Measurements from ENCODE around the gene ITPR2. TPM values are rescaled to one million over a fixed set of nuclear protein-coding genes. Genes with fewer than 3 reads are reported as not detected.

Gene ITPR2
- total RNA-seq, 1 experiment from 2014 or later = 4.0 TPM

DNA sequence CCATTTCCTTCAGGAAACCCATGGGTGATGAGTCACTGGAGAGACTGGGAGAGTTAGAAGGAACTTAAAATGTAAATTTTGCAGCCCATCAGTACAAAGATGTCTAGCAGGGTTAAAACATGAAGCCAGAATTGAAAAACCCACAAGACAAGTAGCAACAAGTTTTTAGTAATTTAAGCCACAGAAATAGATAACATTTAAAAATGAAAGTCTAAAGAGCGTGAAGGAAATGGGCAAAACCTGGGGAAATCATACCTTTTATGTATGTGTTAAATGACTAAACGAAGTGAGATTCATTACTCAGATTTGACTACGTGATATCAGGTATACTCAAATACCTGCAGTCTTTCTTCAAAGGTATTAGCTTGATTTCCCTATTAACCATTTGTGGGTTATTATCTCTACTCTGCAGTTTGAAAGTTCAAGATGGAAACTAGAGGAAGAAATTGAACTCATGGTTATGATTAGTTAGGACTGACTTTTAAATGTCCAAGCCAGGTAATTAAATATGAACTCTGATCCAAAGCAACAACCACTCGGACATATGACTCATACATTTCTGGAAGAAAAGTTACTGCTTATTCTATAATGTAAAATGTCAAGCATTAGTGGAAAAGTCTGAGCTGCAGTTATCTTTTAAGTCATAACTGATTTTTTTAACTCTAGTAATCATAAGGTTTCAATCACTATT, 84.1 kb downstream of the ITPR2 start:
- CTCF ChIA-PET = interaction anchor here (0.8 kb wide), 1 partner anchor 18 kb away, joined by 3 read pairs; no protein-coding TSS in a partner anchor
- ATAC-seq = peak; percentile 83
- Histone ChIP-seq H3K4me3 (ENCODE audit: low read length) (no peak overlapping the region), H3K9me2 (replicated peaks; ENCODE audit: low read length) (no peaks in the 10 kb centered on the region), H3F3A (ENCODE audit: low read length, unreplicated experiment) (no peaks in the 10 kb centered on the region), H3K36me3 (ENCODE audit: low read depth, low read length) (no peaks in the 10 kb centered on the region), H3K27ac (ENCODE audit: low read length) (no peak overlapping the region), H4K20me1 (ENCODE audit: low read length) (no peaks in the 10 kb centered on the region), H3K27me3 (ENCODE audit: low read length) (no peaks in the 10 kb centered on the region), H2AFZ (ENCODE audit: low read length) (no peak overlapping the region), H3K4me2 (ENCODE audit: low read length) (peak overlapping the region; percentile 18), H3K9me3 (ENCODE audit: low read length) (no peaks in the 10 kb centered on the region), H3K9ac (ENCODE audit: low read length) (no peak overlapping the region), H3K4me1 (ENCODE audit: insufficient read depth, low read length) (peaks cover 24% of the 10 kb centered on the region), H3K79me2 (ENCODE audit: low read length) (no peaks in the 10 kb centered on the region)
- peak; percentile 58 for DNase-seq
- POLR2A ChIA-PET (ENCODE audit: unreplicated experiment) = no interaction called here
- BruUV-seq (replicated peaks) = no TSS peak
- intact Hi-C loops (cut with micrococcal nuclease) = loop anchor here (5.0 kb wide), 1 partner anchor 73 kb away; no protein-coding TSS in a partner anchor
- TF ChIP-seq, protein P1, sequence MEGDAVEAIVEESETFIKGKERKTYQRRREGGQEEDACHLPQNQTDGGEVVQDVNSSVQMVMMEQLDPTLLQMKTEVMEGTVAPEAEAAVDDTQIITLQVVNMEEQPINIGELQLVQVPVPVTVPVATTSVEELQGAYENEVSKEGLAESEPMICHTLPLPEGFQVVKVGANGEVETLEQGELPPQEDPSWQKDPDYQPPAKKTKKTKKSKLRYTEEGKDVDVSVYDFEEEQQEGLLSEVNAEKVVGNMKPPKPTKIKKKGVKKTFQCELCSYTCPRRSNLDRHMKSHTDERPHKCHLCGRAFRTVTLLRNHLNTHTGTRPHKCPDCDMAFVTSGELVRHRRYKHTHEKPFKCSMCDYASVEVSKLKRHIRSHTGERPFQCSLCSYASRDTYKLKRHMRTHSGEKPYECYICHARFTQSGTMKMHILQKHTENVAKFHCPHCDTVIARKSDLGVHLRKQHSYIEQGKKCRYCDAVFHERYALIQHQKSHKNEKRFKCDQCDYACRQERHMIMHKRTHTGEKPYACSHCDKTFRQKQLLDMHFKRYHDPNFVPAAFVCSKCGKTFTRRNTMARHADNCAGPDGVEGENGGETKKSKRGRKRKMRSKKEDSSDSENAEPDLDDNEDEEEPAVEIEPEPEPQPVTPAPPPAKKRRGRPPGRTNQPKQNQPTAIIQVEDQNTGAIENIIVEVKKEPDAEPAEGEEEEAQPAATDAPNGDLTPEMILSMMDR (conservative IDR thresholded peaks at IDR 0.05; ENCODE audit: low read depth, low read length) = no peak
- no peak for TF ChIP-seq EZH2 (IDR thresholded peaks at IDR 0.05; ENCODE audit: low read length, unreplicated experiment)
- TF ChIP-seq EZH2phosphoT487 (IDR thresholded peaks at IDR 0.05; ENCODE audit: borderline replicate concordance, low read length) = no peak

DNA sequence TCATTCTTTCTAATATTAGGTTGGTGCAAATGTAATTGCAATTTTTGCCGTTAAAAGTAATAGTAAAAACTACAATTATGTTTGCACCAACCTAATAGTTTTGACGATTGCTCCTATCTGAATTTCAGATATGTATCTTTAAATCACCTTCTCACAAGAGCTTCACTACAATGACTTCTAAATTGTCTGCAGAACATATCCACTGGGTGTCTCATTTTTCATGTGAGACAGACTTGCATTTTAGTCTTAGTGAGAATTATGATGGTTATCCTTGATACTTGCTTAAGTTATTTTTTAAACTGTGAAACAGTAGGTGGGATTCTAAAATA, 84.6 kb downstream of the ITPR2 start:
- CTCF ChIA-PET = interaction anchor here (0.8 kb wide), 1 partner anchor 19 kb away, joined by 3 read pairs; no protein-coding TSS in a partner anchor
- no peaks in the 10 kb centered on the region for H3K27me3 ChIP-seq (ENCODE audit: low read length)
- H3K4me3 ChIP-seq (ENCODE audit: low read length) = no peak overlapping the region
- no peak overlapping the region for H2AFZ ChIP-seq (ENCODE audit: low read length)
- no peaks in the 10 kb centered on the region for H3F3A ChIP-seq (ENCODE audit: low read length, unreplicated experiment)
- ATAC-seq (no peak), DNase-seq (no peak)
- peaks cover 24% of the 10 kb centered on the region for H3K4me1 ChIP-seq (ENCODE audit: insufficient read depth, low read length)
- no peaks in the 10 kb centered on the region for H3K9me2 ChIP-seq (replicated peaks; ENCODE audit: low read length)
- TF ChIP-seq EZH2 (IDR thresholded peaks at IDR 0.05; ENCODE audit: low read length, unreplicated experiment) = no peak
- TF ChIP-seq, protein P1 (conservative IDR thresholded peaks at IDR 0.05; ENCODE audit: low read depth, low read length) = no peak
- TF ChIP-seq EZH2phosphoT487 (IDR thresholded peaks at IDR 0.05; ENCODE audit: borderline replicate concordance, low read length) = no peak
- no TSS peak for BruUV-seq (replicated peaks)
- H3K36me3 ChIP-seq (ENCODE audit: low read depth, low read length) = no peaks in the 10 kb centered on the region
- no peaks in the 10 kb centered on the region for H3K9me3 ChIP-seq (ENCODE audit: low read length)
- no peak overlapping the region for H3K27ac ChIP-seq (ENCODE audit: low read length)
- H3K79me2 ChIP-seq (ENCODE audit: low read length) = no peaks in the 10 kb centered on the region
- H3K9ac ChIP-seq (ENCODE audit: low read length) = no peak overlapping the region
- H3K4me2 ChIP-seq (ENCODE audit: low read length) = peak overlapping the region; percentile 18; the same call in 1 of the 2 replicates
- intact Hi-C loops (cut with micrococcal nuclease) = loop anchor here (5.0 kb wide), 1 partner anchor 74 kb away; no protein-coding TSS in a partner anchor
- POLR2A ChIA-PET (ENCODE audit: unreplicated experiment) = no interaction called here
- H4K20me1 ChIP-seq (ENCODE audit: low read length) = no peaks in the 10 kb centered on the region

DNA sequence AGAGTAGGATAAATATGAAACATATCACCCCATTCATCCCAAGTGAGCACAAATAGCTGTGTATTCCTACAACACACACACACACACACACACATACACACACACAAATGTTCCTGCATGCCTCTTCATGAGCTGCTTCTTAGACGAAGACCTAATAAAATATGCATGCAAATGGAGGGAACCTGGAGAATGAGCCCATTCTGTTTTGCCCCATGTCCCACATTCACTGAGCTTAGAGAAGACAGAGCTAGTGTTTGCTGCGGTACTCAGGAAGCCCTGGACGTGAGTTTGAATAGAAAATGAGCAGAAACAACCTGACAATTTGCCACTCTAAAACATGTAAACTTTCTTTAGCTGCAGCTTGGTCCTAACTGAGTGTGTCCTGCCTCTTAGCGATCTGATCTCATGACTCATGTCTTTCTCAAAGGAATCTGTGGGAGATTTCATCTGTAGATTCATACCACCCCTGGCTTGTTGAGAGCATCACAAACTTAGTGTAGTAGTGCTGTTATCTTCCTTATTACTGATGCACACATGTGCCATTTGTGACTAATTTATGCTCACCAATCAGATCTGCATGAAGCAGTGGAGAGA, 86.8 kb downstream of the ITPR2 start:
- POLR2A ChIA-PET (ENCODE audit: unreplicated experiment) = no interaction called here
- BruUV-seq (replicated peaks) = no TSS peak
- H3K27ac ChIP-seq (ENCODE audit: low read length) = no peak overlapping the region
- CTCF ChIA-PET = interaction anchor here (0.5 to 0.6 kb wide), 2 partner anchors 105 to 618 kb away, joined by 3 read pairs; no protein-coding TSS in a partner anchor
- no peaks in the 10 kb centered on the region for H3F3A ChIP-seq (ENCODE audit: low read length, unreplicated experiment)
- H3K9ac ChIP-seq (ENCODE audit: low read length) = no peak overlapping the region
- no peaks in the 10 kb centered on the region for H3K36me3 ChIP-seq (ENCODE audit: low read depth, low read length)
- no peak overlapping the region for H2AFZ ChIP-seq (ENCODE audit: low read length)
- H3K4me3 ChIP-seq (ENCODE audit: low read length) = no peak overlapping the region
- peaks cover 24% of the 10 kb centered on the region for H3K4me1 ChIP-seq (ENCODE audit: insufficient read depth, low read length)
- H3K79me2 ChIP-seq (ENCODE audit: low read length) = no peaks in the 10 kb centered on the region
- intact Hi-C loops (cut with micrococcal nuclease) = loop anchor here (5.0 kb wide), 1 partner anchor 76 kb away; no protein-coding TSS in a partner anchor
- no peaks in the 10 kb centered on the region for H3K9me3 ChIP-seq (ENCODE audit: low read length)
- no peaks in the 10 kb centered on the region for H4K20me1 ChIP-seq (ENCODE audit: low read length)
- H3K27me3 ChIP-seq (ENCODE audit: low read length) = no peaks in the 10 kb centered on the region
- TF ChIP-seq, protein P1 (conservative IDR thresholded peaks at IDR 0.05; ENCODE audit: low read depth, low read length) = no peak
- TF ChIP-seq EZH2phosphoT487 (IDR thresholded peaks at IDR 0.05; ENCODE audit: borderline replicate concordance, low read length) (no peak), EZH2 (IDR thresholded peaks at IDR 0.05; ENCODE audit: low read length, unreplicated experiment) (no peak)
- ATAC-seq (peak; percentile 76), DNase-seq (peak; percentile 66)
- no peak overlapping the region for H3K4me2 ChIP-seq (ENCODE audit: low read length)
- no peaks in the 10 kb centered on the region for H3K9me2 ChIP-seq (replicated peaks; ENCODE audit: low read length)

All from PC-3 (cell line).